SK-N-MC (cell line): Measurements from ENCODE around the gene KISS1.

ENCODE experiments used
- EZH2 ChIP-seq: fragments of 200-600 bp; sonication (generic); IDR thresholded peaks from one replicate; pipeline ENCODE4 v1.6.1; 2017; ENCODE audit warnings: antibody characterized with exemption
- FOXP2 ChIP-seq: optimal IDR thresholded peaks from 2 replicates; pipeline ENCODE3; 2011; ENCODE audit warnings: mild to moderate bottlenecking, moderate library complexity; ENCODE audit not compliant: insufficient read depth; ENCODE audit errors: extremely low read length, control extremely low read depth
- POLR2AphosphoS5 ChIP-seq: IDR thresholded peaks from 2 replicates; pipeline ENCODE4 v1.6.1; 2012; ENCODE audit warnings: mild to moderate bottlenecking, low read depth, low read length, borderline replicate concordance

GRCh38 chr1:204170494-204171155 lies 25.7 kb downstream of the KISS1 start:
- TF ChIP-seq POLR2AphosphoS5 (no peak), EZH2 (no peak), FOXP2 (no peak)
